Mucosa of stomach (tissue), 1 donor: ENCODE measurements around the gene PDE9A.

ENCODE experiments used
- H3K27me3 ChIP-seq: one replicate; pipeline ENCODE4 v1.7.0; 2013; ENCODE audit warnings: mild to moderate bottlenecking, low read length; ENCODE audit not compliant: control insufficient read depth, insufficient read depth
- H3K36me3 ChIP-seq: one replicate; pipeline ENCODE4 v1.7.0; 2013; ENCODE audit warnings: low read length; ENCODE audit not compliant: control insufficient read depth, insufficient read depth
- H3K4me1 ChIP-seq: one replicate; pipeline ENCODE4 v1.7.0; 2013; ENCODE audit warnings: mild to moderate bottlenecking, low read length; ENCODE audit not compliant: control insufficient read depth, insufficient read depth
- H3K4me3 ChIP-seq: one replicate; pipeline ENCODE4 v1.7.0; 2013; ENCODE audit warnings: low read length
- H3K9ac ChIP-seq: one replicate; pipeline ENCODE4 v1.7.0; 2013; ENCODE audit warnings: mild to moderate bottlenecking, low read length, moderate library complexity
- H3K9me3 ChIP-seq: one replicate; pipeline ENCODE4 v1.7.0; 2013; ENCODE audit warnings: mild to moderate bottlenecking, low read length, moderate library complexity; ENCODE audit not compliant: control insufficient read depth
- donor health status: Pancreatic carcinoma.

PDE9A gene

GRCh38 chr21:42782723-42783242, 129.4 kb downstream of the PDE9A start:
- Histone ChIP-seq H3K36me3 (no peaks in the 10 kb centered on the region), H3K9ac (no peak overlapping the region), H3K27me3 (peaks cover 18% of the 10 kb centered on the region), H3K9me3 (no peaks in the 10 kb centered on the region), H3K4me3 (no peak overlapping the region), H3K4me1 (peaks cover 20% of the 10 kb centered on the region)

- Histone ChIP-seq H3K36me3 (no peaks in the 10 kb centered on the region), H3K4me3 (no peak overlapping the region), H3K27me3 (peaks cover 17% of the 10 kb centered on the region), H3K4me1 (peaks cover 20% of the 10 kb centered on the region), H3K9me3 (no peaks in the 10 kb centered on the region), H3K9ac (peak overlapping the region; percentile 18)
Observed at GRCh38 chr21:42784276-42784675, 130.9 kb downstream of the PDE9A start.

DNA sequence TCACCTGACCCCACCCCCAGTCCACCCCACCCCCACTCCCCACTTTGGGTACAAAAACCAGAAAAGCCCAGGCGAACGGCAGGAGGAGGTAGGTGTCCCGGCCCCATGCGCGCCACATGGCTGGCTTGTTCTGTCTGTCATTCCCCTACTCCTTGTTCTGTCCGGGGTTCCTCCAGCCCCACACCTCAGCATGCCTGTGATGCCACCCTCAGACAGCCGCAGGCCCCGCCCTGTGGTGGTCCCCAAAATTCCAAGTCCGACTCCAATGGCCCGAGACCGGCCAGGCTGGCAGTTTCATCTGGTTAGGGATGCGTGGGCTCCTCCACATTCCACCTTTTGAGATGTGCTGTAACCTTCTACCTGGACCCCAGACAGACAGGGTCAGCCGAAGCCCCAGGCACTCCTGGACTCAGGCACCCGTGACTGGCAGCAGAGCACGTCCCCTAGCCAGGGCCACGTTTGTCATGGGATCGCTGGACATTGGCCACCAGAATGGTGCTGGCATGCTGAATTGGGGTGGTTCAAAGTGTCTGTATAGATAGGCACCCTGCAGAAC, 131.6 kb downstream of the PDE9A start:
- Histone ChIP-seq H3K36me3 (no peaks in the 10 kb centered on the region), H3K27me3 (peaks cover 10% of the 10 kb centered on the region), H3K9ac (no peak overlapping the region), H3K4me3 (no peak overlapping the region), H3K4me1 (peaks cover 20% of the 10 kb centered on the region), H3K9me3 (no peaks in the 10 kb centered on the region)

- H3K27me3 ChIP-seq = peaks cover 6% of the 10 kb centered on the region
- no peak overlapping the region for H3K9ac ChIP-seq
- no peaks in the 10 kb centered on the region for H3K36me3 ChIP-seq
- no peak overlapping the region for H3K4me3 ChIP-seq
- no peaks in the 10 kb centered on the region for H3K9me3 ChIP-seq
- peaks cover 19% of the 10 kb centered on the region for H3K4me1 ChIP-seq
Observed at GRCh38 chr21:42785666-42786427, 132.4 kb downstream of the PDE9A start.

DNA sequence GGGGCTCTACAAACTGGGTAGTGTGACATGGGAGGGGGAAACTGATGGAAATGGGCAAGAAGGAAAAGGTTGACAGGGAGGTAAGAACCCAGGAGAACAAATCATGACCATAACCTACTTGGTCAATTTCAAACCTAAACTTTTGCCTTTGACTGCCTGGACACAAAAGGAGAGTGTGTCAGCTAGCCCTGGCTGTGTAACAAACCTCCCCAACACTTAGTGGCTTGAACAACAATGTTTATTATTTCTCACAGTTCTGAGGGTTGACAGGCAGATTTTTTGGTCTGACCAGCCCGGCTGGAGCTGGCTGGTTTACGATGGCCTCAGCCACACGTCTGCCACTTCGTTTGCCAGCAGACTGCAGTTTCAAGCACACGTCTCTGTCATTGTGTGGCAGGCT, 133.5 kb downstream of the PDE9A start:
- Histone ChIP-seq H3K4me3 (no peak overlapping the region), H3K36me3 (no peaks in the 10 kb centered on the region), H3K27me3 (no peaks in the 10 kb centered on the region), H3K9ac (no peak overlapping the region), H3K4me1 (peaks cover 9% of the 10 kb centered on the region), H3K9me3 (no peaks in the 10 kb centered on the region)

DNA sequence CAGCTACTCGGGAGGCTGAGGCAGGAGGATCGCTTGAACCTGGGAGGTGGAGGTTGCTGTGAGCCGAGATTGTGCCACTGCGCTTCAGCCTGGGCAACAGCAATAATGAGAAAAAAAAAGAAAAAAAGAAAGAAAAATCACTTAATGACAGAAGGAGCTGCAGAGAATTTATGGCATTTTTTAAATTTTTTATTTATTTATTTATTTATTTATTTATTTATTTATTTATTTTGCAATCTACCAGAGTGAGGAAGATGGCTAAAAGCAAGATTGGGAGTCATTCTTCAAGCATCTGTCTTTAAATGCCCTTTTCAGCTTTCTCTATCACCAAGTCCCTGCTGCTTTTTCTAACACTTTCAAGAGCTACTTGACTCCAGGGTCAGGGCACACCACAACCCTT, 134.2 kb downstream of the PDE9A start:
- Histone ChIP-seq H3K36me3 (no peaks in the 10 kb centered on the region), H3K27me3 (no peaks in the 10 kb centered on the region), H3K9me3 (no peaks in the 10 kb centered on the region), H3K9ac (no peak overlapping the region), H3K4me1 (peaks cover 8% of the 10 kb centered on the region), H3K4me3 (no peak overlapping the region)

- Histone ChIP-seq H3K4me1 (no peaks in the 10 kb centered on the region), H3K9ac (no peak overlapping the region), H3K9me3 (no peaks in the 10 kb centered on the region), H3K4me3 (no peak overlapping the region), H3K27me3 (no peaks in the 10 kb centered on the region), H3K36me3 (no peaks in the 10 kb centered on the region)
Observed at GRCh38 chr21:42790520-42791065, 137.2 kb downstream of the PDE9A start.

- Histone ChIP-seq H3K27me3 (no peaks in the 10 kb centered on the region), H3K4me3 (no peak overlapping the region), H3K9ac (no peak overlapping the region)
Observed at GRCh38 chr21:42793774-42794173, 140.4 kb downstream of the PDE9A start.

GRCh38 chr21:42794551-42794950, 141.1 kb downstream of the PDE9A start:
- no peaks in the 10 kb centered on the region for H3K36me3 ChIP-seq
- no peak overlapping the region for H3K9ac ChIP-seq
- no peaks in the 10 kb centered on the region for H3K9me3 ChIP-seq
- H3K4me1 ChIP-seq = peaks cover 4% of the 10 kb centered on the region
- H3K4me3 ChIP-seq = no peak overlapping the region
- no peaks in the 10 kb centered on the region for H3K27me3 ChIP-seq

More at GRCh38 chr21:42793774-42794173, 140.4 kb downstream of the PDE9A start:
- no peaks in the 10 kb centered on the region for H3K9me3 ChIP-seq
- H3K4me1 ChIP-seq = peaks cover 4% of the 10 kb centered on the region
- no peaks in the 10 kb centered on the region for H3K36me3 ChIP-seq

- no peaks in the 10 kb centered on the region for H3K36me3 ChIP-seq
- H3K4me3 ChIP-seq = no peak overlapping the region
- H3K9me3 ChIP-seq = no peaks in the 10 kb centered on the region
- no peaks in the 10 kb centered on the region for H3K27me3 ChIP-seq
- peaks cover 4% of the 10 kb centered on the region for H3K4me1 ChIP-seq
- no peak overlapping the region for H3K9ac ChIP-seq
Observed at GRCh38 chr21:42796327-42797062, 143.1 kb downstream of the PDE9A start.

DNA sequence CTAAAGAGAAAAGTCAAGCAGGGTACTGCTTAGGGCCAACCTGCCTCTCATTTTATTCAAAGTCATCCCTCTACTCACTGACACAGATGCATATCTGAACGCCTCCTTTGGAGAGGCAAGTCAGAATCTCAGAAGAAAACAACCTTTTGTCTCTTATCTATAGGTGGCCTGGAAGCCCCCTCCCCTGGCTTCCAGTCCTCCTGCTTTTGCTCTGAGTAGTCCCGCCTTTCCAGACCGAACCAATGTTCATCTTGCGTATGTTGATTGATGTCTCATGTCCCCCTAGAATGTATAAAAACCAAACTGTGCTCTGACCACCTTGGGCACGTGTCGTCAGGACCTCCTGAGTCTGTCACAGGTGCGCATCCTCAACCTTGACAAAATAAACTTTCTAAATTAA, 144.1 kb downstream of the PDE9A start:
- Histone ChIP-seq H3K27me3 (no peaks in the 10 kb centered on the region), H3K4me3 (no peak overlapping the region), H3K36me3 (no peaks in the 10 kb centered on the region), H3K9ac (no peak overlapping the region), H3K9me3 (no peaks in the 10 kb centered on the region), H3K4me1 (peaks cover 4% of the 10 kb centered on the region)

- H3K9me3 ChIP-seq = no peaks in the 10 kb centered on the region
- peaks cover 4% of the 10 kb centered on the region for H3K4me1 ChIP-seq
- H3K27me3 ChIP-seq = no peaks in the 10 kb centered on the region
- H3K4me3 ChIP-seq = no peak overlapping the region
- no peaks in the 10 kb centered on the region for H3K36me3 ChIP-seq
- H3K9ac ChIP-seq = no peak overlapping the region
Observed at GRCh38 chr21:42798106-42798505, 144.7 kb downstream of the PDE9A start.
